ENCODE data around the gene IL24. TPM values are rescaled to one million over a fixed set of nuclear protein-coding genes. Genes with fewer than 3 reads are reported as not detected.

The IL24 gene
- total and polyA plus RNA-seq, 2 experiments from 2014 or later, result not detected

DNA sequence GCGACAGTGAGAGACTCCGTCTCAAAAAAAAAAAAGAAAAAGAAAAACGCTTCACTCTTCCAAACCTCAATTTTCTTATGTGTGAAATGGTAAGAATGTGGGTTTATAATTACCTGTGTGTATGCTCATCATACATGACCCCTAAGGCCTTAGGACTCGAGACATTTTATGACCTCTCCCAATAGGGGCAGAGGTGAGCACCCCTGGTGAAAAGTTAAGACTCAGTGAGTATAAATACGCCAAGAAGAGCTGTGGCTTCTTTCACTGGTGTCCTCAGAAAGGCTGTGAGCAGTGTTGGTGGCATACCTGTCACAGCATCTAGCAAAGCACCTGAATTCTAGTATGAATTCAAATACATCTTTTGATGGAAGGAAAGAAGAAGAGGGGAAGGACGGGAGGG lies 32.3 kb downstream of the IL24 start:
- DNase-seq (ENCODE audit: low read depth in 1 of 2, low spot score in 1 of 2), result no peak
- TF ChIP-seq, protein P1, sequence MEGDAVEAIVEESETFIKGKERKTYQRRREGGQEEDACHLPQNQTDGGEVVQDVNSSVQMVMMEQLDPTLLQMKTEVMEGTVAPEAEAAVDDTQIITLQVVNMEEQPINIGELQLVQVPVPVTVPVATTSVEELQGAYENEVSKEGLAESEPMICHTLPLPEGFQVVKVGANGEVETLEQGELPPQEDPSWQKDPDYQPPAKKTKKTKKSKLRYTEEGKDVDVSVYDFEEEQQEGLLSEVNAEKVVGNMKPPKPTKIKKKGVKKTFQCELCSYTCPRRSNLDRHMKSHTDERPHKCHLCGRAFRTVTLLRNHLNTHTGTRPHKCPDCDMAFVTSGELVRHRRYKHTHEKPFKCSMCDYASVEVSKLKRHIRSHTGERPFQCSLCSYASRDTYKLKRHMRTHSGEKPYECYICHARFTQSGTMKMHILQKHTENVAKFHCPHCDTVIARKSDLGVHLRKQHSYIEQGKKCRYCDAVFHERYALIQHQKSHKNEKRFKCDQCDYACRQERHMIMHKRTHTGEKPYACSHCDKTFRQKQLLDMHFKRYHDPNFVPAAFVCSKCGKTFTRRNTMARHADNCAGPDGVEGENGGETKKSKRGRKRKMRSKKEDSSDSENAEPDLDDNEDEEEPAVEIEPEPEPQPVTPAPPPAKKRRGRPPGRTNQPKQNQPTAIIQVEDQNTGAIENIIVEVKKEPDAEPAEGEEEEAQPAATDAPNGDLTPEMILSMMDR (IDR thresholded peaks at IDR 0.05; ENCODE audit: low read depth, low read length), result no peak
- H3K4me3 ChIP-seq, result no peak overlapping the region
- H3K9me3 ChIP-seq (ENCODE audit: low read depth), result no peaks in the 10 kb centered on the region
- H3K36me3 ChIP-seq, result no peaks in the 10 kb centered on the region
- H3K4me1 ChIP-seq (ENCODE audit: low read depth), result no peaks in the 10 kb centered on the region
- H3K27ac ChIP-seq, result no peak overlapping the region
- H3K27me3 ChIP-seq, result no peaks in the 10 kb centered on the region

- H3K27ac ChIP-seq, result no peak overlapping the region
- H3K9me3 ChIP-seq (ENCODE audit: low read depth), result no peaks in the 10 kb centered on the region
- no peaks in the 10 kb centered on the region for H3K4me1 ChIP-seq (ENCODE audit: low read depth)
- H3K36me3 ChIP-seq, result no peaks in the 10 kb centered on the region
- no peaks in the 10 kb centered on the region for H3K27me3 ChIP-seq
- TF ChIP-seq, protein P1 (IDR thresholded peaks at IDR 0.05; ENCODE audit: low read depth, low read length), result no peak
- DNase-seq (ENCODE audit: low read depth in 1 of 2, low spot score in 1 of 2), result no peak
- H3K4me3 ChIP-seq, result no peak overlapping the region
These were observed 33.1 kb downstream of the IL24 start for GRCh38 chr1:206930210-206930798.

GRCh38 chr1:206931709-206932108 lies 34.5 kb downstream of the IL24 start:
- Histone ChIP-seq H3K27ac (no peak overlapping the region), H3K4me3 (no peak overlapping the region), H3K27me3 (no peaks in the 10 kb centered on the region), H3K36me3 (no peaks in the 10 kb centered on the region), H3K4me1 (ENCODE audit: low read depth) (no peaks in the 10 kb centered on the region), H3K9me3 (ENCODE audit: low read depth) (no peaks in the 10 kb centered on the region)
- TF ChIP-seq, protein P1 (IDR thresholded peaks at IDR 0.05; ENCODE audit: low read depth, low read length), result peak; percentile 11
- DNase-seq (ENCODE audit: low read depth in 1 of 2, low spot score in 1 of 2), result no peak

- TF ChIP-seq, protein P1 (IDR thresholded peaks at IDR 0.05; ENCODE audit: low read depth, low read length), result no peak
- H3K4me1 ChIP-seq (ENCODE audit: low read depth), result no peaks in the 10 kb centered on the region
- H3K27ac ChIP-seq, result no peak overlapping the region
- DNase-seq (ENCODE audit: low read depth in 1 of 2, low spot score in 1 of 2), result no peak
- H3K36me3 ChIP-seq, result no peaks in the 10 kb centered on the region
- no peak overlapping the region for H3K4me3 ChIP-seq
- H3K27me3 ChIP-seq, result no peaks in the 10 kb centered on the region
- H3K9me3 ChIP-seq (ENCODE audit: low read depth), result no peaks in the 10 kb centered on the region
These were observed 34.9 kb downstream of the IL24 start for GRCh38 chr1:206932177-206932576.

- no peaks in the 10 kb centered on the region for H3K9me3 ChIP-seq (ENCODE audit: low read depth)
- TF ChIP-seq, protein P1 (IDR thresholded peaks at IDR 0.05; ENCODE audit: low read depth, low read length), result peak; percentile 65
- H3K27me3 ChIP-seq, result no peaks in the 10 kb centered on the region
- H3K4me1 ChIP-seq (ENCODE audit: low read depth), result no peaks in the 10 kb centered on the region
- no peak overlapping the region for H3K27ac ChIP-seq
- no peaks in the 10 kb centered on the region for H3K36me3 ChIP-seq
- H3K4me3 ChIP-seq, result no peak overlapping the region
- DNase-seq (ENCODE audit: low read depth in 1 of 2, low spot score in 1 of 2), result peak; percentile 29 to 37
These were observed 36.2 kb downstream of the IL24 start for GRCh38 chr1:206933333-206933945.
